GM18858 (cell line): ENCODE data around the gene FADS6.

Experiments
- ATAC-seq: cut with Tn5 transposase; IDR thresholded peaks from one replicate; pipeline ENCODE4 v1.9.1; 2021; ENCODE audit not compliant: unreplicated experiment

Gene FADS6

DNA sequence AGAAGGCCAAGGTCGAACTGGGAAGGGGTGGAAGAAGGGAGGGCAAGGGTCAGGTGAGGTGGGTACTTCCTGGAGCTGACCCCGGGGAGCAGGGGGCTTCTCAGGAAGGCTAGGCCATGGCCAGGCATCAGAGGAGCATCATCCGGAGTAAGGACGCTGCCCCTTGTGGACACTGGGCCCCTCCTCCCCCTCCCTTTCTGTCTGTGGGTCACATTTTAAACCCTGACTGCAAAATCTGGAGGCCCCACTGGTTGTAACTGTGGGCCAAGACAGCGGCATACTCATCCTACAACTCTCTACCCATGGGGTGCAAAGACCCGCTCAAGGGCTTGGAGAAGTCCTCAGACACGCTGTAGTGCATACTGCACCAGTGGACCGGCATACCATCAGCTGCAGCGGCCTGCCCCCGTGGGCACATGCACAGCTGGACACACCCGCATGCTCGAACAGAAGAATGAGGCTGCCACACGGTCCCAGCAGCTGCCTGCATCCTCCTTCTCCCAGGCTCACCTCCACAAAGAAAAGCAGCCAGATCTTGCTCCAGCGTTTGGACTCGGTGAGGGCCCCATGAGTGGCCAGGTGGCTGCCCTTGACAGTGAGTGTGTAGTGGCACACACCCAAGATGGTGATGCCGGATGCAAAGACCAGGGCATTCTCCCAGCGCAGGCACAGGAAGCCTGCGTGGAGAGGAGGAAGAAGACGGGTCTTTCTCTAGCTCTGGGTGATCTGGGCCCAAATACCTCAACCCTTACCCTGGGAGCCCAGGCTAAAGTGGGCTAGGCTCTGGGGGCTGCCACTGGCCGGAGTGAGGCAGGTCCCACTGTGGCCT is 1.2 kb downstream of the FADS6 start:
- ATAC-seq = no peak

DNA sequence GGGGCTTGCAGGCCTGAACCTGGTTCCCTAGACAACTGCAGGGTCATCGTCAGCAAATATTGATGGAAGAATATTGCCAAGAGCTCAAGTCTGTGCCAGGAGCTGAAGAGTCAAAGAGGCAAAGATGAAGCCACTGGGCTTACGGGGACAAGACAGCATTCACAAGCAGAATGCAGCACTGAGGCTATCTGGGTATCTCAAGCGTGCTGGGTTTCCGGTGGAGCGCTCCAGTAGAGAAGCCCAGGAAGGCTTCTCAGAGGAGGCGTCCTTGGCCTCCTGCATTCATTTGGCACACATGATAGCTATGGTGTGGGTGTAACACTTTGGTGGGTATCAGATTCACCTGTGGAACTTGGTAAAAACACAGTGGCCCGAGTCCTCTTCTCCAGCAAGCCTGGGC is 2.9 kb downstream of the FADS6 start:
- no peak for ATAC-seq

DNA sequence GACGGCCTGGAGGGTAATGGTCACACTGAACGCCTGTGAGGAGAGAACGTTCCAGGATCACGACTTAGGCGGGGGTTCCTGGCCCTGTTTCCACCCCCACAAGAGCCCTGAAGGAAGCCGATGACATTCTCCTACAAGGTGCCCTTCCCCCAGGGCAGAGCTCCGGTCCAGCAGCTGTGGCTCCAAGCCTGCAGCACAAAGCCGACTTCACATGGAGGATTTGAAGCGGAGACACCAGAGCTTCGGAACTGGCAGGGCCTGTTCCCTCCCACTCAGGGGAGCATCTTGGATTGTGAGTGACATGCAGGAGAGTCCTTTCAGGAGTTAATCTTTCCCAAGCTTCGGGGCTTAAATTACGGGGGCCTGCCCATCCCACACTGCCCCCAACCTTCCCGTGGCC is 5.0 kb downstream of the FADS6 start:
- ATAC-seq = no peak

DNA sequence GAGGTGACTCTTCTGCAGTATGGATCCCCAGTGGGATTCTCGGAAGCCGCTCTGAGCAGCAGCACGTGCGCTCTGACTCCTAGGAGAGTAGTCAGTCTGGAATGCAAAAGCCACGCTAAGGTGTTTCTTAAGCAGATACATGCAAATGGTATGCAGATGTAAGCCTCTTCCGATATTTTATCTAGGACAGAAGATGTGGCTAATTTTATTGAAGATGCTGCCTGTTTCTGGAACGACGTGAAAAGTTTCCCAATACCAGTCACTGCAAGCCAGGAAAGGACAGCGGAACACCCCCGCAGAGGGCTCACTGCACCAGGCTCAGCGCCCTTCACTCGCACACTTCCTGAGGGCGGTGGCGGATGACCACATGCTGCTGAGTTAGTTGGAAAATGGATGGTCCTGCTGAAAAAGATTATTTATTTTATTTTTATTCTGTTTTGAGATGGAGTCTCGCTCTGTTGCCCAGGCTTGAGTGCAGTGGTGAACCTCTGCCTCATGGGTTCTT is 10.1 kb downstream of the FADS6 start:
- no peak for ATAC-seq

DNA sequence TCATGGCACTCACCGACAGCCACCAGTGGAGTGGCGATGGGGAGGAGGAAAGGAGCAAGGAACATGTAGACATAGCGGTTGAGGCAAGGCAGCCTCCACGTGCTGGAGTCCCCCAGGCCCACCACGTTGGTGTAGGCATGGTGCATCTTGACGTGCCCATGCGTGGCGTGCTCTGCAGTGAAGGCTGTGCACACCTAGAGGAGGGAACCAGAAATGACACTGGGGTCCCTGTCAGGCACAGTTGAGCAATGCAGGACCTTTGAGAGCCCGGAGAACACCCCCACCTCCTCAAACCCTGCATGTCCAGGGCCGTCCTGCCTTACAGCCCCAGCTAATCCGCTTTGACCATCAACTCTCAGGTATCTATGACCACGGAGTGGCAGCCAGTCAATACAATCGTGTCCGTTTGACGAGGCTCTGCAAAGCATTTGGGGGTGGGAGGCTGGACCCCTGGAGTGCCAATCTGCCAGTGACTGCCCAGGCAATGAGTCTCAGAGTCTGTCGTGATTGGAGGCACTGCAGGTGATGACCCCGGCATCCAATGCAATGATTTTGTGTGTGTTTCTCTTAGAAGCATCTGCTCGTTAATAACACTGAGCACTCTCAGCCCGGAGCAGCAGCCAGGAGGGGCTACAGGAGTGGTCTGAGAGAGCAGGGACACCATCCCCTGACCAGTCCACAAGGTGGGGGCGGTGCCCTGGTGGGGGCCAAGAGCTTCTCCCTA is 10.8 kb downstream of the FADS6 start:
- no peak for ATAC-seq

DNA sequence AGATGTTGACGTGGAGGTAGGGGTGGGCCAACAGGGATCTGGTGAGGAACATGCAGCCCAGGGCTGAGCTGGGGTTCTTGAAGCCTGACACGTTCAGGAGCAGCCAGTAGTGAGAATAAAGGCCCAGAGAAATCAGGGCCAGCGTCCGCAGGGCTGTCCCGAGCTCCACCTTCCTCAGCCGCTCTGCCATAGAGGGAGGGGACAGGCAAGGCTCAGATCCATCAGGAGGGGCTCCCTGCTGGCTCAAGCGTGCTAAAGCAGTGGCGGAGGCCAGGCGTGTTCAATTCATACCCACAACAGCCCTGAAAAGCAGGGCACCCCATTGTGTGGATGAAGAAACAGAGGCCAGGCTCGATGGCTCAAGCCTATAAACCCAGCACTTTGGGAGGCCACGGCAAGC is 12.4 kb downstream of the FADS6 start:
- ATAC-seq = no peak

DNA sequence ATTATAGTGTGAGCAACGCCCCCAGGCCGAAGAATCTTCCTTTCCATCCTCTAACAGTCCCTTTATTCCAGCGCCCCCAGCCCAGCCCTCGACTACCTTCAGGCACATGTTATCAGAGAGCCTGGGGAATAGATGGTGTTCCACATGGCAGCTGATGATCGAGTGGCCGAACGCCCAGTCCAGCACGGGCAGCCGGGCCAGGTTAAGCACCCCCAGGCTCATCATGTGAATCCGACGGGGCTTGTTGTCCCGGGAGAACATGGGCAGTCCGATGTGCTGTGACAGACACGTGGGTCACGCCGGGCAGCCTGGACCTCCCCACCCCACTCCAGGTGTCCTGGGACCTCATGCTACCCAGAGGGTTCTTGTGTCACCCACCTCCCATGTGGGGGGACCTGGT is 14.1 kb downstream of the FADS6 start:
- no peak for ATAC-seq

DNA sequence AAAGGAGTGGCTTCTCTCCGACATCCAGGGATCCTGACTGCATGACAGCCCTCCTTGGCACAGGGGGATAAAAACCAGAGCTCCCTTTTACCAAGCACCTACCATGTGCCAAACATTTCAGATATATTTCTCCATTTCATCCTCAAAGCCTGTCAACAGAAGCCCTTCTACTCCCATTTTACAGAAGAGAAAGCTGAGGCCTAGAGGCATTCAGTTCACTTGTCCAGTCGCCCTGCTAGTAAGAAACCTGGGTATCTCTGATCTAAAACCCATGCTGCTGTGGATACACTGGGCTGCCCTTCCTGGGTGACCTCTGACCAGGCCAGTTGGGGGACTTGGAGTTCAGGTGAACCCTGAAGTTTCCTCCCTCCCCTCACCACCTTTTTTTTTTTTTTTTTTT is 14.8 kb downstream of the FADS6 start:
- ATAC-seq = no peak

DNA sequence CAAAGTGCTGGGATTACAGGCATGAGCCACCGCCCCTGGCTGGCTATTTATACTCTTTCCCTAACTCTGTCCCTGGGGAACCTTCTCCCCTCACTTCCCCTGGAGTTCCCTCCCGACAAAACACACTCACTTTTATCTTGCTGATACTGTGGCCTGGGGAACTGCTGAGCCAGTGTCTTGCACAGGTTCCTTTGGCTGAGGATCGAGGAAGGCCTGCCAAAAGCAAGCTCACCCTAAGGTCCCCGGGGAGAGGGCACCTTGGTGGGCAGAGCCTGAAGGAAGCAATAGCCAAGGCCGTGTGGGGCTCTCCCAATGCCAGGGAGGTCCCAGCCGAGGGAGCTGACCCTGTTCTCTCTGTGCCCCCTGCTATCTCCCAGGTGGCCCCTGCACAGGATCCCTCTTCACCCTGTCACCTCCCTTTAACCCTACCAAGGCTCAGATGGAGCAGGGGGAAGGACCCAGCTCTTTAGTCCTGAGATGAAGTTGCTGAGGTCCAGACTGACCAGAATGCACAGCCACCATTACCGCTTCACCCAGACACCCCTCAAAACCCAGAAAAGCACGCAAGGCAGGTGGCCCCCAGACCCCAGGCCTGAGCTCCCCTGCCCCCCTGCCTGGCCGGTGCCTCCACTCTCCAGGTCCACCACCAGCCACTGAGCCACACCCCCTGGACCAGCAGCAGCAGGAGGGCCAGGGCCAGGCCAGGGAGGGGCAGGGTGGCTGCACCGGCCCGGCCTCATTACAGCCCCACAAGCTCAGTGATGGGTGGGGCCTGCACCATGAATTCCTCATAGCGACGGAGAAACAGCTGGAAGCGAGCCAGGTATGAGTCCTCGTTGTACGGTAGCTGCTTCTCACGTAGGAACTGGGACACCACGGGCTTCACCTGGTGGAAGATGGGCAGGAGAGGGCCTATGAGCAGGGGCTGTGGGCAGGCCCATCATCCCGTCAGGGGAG is 15.6 kb downstream of the FADS6 start:
- no peak for ATAC-seq

DNA sequence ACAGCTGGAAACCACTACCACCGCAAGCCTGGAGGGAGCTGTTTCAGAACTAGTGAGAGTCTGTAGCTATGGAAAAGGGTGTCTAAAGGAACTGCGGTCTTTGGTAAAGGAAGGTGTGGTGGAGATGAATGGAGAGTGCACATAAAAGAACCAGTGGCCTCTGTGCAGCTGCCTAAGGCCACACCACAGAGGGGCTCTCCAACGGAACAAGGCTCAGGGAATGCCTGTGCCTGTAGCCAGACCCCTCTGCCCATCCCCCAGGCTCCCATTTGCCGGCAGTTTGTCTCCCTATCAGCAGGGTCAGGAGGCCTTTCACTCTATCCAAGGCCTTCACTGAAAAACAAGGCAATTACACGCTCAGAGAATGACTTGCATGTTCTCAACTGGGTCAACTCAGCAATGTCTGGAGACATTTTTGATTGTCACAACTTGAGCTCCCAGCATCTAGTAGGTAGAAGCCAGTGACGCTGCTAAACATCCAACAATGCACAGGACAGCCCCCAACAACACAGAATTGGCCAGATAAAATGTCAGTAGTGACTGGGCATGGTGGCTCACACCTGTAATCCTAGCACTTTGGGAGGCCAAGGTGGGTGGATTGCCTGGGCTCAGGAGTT is 17.3 kb downstream of the FADS6 start:
- no peak for ATAC-seq

DNA sequence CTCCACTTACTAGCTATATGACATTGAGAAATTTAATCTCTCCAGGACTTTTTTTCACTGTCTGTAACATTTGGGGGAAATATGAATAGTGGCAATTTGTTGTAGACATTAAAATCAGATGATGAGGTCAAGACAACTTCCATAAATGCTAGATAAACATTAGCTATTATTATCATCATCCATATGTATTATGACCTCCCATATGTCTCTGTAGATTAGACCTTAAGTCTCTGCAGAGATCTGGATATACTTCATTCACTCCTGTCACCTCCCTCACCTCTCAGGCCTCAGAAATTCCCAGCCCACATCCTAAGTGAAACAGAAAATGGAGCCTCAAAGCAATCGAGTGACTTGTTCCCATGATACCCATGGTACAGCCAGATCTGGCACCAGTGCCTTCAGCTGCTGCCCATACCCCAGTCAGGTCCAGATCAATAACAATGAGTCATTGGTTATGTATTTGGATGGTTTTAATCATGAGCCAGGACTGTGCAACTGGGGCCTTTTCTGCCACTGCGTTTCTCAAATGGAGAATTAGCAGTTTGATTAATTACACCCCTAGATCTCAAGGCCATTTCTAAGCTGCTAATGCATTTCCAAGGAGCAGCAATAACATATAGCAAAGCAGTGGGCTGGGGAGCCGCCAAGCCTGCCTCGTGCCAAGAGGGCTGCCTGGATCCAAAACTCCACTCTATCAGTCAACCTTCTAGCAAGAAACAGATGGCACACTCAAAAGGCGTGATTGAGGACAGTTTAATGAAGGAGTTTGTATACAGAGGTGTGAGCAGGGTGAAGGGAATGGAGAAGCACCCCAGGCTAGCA is 18.1 kb downstream of the FADS6 start:
- ATAC-seq = no peak

DNA sequence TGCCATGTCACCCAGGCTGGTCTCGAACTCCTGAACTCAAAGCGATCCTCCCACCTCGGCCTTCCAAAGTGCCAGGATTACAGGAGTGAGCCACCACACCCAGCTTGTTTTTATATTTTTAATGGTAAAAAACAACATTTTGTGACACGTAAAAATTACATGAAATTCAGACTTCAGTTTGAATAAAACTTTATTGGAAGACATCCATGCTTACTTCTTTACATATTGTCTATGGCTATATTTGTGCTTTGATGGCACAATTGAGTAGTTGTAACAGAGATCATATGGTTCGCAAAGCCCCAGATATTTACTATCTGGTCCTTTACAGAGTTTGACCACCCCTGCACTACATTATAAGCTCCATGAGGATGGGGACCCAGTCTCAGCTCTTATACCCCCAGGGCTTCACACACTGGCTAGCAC is 18.8 kb downstream of the FADS6 start:
- ATAC-seq = no peak

DNA sequence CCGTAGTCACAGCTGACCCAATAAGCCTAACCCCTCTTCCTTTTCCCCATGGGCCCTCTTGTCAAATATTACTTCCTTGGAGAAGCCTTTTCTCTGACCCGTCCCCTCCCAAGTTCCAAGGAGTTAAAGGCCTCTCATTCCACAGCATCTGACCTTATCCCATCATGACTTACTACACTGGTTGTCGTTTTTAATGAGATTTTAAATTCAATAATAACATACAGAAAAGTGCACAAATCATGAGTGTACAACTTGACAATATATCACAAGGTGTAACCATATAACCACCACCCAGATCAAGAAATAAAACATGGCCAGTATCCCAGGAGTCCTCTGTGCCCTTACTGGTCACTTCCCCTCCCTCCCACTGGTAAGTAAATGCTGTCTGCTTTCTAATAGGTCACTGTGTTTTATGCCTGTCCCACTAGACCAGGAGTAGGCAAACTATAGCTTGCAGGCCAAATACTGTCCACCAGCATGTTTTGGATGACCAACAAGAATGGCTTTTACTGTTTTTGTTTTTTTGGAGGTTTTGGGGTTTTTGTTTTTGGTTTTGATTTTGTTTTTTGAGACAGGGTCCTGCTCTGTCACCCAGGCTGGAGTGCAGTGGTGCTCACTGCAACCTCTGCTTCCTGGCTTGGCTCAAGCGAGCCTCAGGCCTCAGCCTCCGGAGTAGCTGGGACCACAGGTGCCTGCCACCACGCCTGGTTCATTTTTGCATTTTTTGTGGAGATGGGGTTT is 19.4 kb downstream of the FADS6 start:
- no peak for ATAC-seq

DNA sequence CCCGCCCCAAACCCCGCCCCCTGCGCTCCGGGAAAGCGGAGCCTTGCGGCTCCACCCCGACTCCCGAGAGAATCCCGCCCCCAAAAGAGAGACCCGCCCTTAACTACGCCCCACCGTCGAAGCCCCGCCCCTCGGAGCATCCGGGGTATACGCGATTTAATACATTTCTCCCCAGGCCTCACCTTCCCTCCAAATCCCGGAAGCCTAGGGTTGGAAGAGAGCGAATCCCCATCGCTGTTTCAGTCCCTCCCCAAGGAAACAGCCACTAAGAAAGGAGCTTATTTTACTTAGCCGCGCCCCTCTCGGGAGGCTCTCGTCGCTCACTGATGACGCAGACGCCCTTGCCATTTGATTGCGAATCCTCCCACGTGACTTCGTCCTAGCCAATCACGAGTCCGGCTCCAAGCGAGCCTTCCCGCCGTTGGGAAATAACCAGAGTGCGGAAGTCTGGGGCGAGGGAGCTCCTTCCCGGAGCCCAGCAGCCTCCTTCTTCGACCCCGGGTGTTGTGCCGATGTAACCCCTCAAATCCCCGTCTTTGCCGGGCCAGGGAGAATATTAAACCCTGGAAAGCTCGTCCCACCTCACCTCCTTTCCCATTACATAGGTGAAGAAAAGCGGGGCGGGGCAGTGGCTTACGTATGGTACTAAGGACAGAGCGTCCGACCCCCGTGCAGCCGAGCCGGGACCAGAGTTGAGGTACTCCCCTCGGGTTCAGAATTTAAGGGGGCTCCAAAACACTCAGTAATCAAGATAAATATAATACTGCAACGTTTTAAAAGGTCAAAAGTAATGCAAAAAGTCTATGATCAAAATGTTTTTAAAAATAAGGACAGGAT is 20.2 kb downstream of the FADS6 start:
- peak; percentile 68 for ATAC-seq

DNA sequence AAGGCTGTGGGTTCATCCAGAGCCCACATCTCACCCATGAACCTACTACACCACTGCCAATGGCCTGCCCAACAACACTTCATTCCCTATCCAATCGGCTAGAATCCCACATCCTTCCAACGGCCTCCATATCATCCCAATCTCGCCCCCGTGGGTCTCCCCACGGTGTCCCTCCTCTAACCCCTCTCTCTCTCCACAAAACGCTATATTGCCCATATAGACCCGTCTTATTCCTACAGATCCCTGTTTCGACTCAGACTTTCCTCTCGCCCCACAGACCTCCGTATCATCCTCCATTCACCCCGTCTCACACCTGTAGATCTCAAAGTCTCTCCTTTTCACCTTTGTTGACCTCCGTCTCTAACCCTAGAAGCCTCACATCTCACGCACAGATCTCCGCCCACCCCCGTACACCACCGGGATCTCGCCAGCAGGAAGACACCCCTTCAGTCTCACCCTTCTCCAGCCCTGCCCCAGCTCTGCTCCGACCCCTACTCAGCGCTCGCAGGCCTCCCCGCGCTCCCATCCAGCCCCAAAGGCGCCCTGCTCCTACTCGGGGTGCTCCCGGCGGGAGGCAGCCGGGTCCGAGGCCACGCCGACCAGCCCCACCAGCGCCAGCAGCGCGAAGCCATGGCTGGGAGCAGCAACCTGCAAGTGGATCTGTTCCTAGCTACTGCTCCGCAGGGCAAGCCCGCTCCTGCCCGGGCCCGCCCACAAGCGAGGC is 21.0 kb downstream of the FADS6 start, which contains the start of gene FDXR:
TSS of gene FDXR (minus strand) at position 682 of the 724 bp plus-strand sequence. CDS start at position 632, 50 bp downstream.
- peak; percentile 40 for ATAC-seq

DNA sequence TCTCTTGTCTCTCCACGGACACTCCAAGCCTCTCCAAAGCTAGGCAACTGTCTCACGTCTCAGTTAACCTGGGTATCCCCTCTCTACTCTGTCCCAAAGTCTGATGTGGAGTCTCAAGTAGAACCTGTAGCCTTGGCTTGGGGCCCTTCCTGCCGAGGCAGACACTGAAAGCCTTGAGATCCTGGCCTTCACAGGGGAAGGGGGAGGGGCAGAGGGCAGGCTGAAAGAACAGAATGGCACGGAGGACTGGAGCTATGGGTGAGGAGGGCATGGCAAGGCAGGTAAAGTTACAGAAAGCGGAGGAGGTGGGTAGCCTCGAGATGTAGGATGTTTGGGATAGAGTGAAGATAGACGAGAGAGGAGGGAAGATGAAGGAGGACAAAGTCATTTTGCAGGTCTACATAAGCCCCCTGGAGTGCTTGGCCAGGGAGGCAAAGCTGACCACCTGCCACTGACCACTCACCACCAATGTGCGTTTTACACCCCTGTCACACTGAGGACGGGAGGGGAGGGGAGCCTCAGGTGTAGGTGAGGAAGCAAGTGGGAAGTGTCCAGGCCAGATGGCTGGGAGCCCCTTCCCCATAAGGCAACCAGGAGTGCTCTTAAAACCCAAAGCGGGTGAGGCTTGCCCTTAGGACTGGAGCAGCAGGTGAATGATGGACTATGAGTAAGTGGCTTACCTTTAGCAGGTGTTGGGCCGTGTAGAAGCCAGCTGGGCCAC is 21.9 kb downstream of the FADS6 start:
- ATAC-seq = no peak

DNA sequence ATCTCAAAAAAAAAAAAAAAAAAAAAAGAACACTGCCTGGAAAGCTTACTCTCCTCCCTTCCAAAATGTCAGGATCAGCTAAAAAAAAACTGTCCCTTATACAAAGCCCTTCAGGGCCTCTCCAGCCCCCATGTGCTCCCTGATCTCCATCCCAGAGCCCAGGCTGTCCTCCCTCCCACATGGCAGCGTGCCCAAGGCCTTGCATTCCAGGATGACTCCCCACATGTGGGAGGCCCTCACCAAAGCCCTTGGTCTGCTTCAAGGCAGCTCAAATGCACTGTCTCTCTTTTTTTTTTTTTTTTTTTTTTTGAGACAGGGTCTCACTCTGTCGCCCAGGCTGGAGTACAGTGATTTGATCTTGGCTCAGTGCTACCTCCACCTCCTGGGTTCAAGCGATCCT is 22.9 kb downstream of the FADS6 start:
- ATAC-seq = no peak
